Activated gamma-delta T cell treated with anti-CD3 and anti-CD28 coated beads, Interleukin-2, amount 50 U/mL, for 16 hours (primary cell): ENCODE data around the gene IRF8.
"Not testable (repeated sequence)": the region's sequence is repeated elsewhere in the genome, so short reads cannot be mapped to it uniquely, and the experiment has no call there.

Source experiments
- DNase-seq: peaks from one replicate; pipeline ENCODE4 v3.0.0-alpha.2; 2020; ENCODE audit warnings: low read depth

IRF8 gene

GRCh38 chr16:85894266-85894665 lies 4.7 kb upstream of the IRF8 start:
- DNase-seq = no peak

- no peak for DNase-seq
Observed at GRCh38 chr16:85897382-85897781, 1.6 kb upstream of the IRF8 start.

GRCh38 chr16:85899444-85899843 lies 482 bp downstream of the IRF8 start:
- DNase-seq = no peak

GRCh38 chr16:85900027-85900792 lies 1.2 kb downstream of the IRF8 start:
- DNase-seq = no peak

DNA sequence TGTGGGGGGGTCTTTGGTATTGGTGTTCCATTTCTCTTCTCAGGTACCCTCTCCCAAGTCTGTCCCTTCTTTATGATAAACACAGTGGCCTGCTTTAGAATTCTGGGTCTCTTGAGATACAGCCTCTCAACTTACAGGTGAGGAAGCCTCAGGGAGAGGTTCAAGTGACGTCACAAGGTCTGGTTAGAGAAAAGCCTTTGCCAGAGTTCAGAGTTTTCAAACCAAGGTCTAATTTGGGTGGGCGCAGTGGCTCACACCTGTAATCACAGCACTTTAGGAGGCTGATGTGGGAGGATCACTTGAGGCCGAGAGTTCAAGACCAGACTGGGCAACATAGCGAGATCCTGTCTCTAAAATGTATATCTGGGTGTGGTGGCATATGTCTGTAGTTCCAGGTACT lies 2.1 kb downstream of the IRF8 start:
- DNase-seq = no peak

DNA sequence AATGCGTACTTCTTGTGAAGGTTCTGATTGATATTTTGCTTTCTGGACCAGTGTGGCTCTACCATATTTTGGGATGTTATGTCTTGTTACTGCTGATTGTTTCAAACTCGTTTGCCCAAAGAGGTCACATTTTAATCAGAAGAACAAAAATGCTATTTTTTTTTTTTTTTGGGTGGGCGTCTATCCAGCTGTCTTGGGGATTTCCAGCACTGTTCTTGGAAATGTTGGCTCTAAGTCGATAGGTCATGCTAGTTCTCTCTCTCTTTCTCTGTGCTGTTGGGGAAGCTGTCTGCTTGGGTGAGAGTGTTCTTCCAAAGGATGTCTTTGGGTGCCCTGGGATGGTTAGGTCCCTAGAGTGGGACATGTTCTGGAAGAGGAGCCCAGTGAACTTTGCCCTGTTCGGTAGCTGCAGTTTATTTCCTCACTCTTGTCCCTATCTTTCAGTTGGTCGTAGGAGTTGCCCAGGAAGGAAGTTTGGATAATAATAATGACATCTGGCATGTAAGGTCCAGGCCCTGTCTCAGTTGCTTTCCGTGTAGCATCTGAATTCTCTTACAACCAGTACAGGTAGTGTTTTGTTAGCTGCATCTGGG lies 2.9 kb downstream of the IRF8 start:
- no peak for DNase-seq

- peak; percentile 49 for DNase-seq
Observed at GRCh38 chr16:85902366-85903155, 3.6 kb downstream of the IRF8 start.

- DNase-seq = no peak
Observed at GRCh38 chr16:85903559-85903958, 4.6 kb downstream of the IRF8 start.

DNA sequence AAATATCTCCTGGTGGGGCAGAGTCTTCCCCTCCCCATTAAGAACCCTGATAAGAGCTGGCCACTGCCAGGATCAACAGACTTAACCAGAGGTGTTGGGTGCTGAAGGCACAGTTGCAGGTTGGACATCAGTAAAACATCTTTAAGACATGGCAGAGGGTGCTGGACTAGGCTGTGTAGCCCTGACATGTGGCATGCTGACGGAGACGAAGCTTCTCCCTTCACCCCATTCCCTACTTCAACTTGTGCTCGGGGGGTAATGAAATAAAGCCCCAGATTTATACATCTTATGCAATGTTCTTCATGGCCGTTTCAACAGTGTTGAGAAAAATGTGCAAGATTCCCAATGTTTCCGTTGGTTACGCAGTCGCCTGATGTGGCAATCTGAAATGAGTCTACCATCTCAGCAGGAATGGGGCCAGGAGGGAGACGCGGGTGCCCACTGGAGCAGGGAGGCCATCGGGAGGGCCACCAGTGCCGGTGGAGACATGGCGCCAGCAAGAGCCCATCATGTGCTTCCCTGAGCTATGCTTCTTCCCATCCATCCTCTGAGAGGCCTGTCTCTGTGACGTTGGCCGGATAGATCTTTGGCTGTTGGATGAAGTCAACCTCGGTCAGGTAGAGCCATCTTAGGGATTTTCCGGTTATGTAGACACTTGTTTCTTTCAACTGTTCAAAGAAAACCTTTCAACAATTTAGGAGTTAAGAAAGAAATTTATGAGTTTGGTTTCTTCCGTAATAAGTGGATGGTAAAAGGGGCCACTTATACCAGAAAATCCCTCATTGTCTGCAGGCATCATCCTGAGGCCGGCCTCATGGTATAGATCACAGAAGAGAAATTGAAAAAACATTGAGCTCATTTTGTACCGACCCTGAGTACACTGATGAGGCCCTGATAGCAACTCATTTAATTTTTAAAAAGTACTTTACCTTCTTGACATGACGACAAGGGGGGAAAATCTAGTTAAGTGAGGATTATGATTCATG lies 6.4 kb downstream of the IRF8 start:
- no peak for DNase-seq

DNA sequence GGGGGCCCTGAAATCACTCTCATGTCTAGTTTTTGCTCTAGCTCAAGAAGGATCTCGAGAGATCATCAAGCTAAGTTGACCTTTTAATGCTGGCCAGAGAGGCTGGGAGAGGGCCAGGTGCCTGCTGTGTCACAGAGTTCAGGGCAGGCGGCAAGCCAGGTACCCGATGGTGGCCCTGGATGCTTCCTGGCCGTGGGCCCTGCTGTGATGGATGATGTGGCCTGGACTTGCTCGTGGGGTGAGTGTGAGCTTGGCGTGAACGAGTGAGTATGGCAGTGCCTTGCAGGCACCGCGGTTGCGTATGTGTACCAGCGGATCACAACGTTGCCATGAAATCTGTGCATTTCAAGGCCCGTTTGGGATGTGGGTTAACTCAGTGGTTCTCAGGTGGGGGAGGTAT lies 7.4 kb downstream of the IRF8 start:
- no peak for DNase-seq

DNA sequence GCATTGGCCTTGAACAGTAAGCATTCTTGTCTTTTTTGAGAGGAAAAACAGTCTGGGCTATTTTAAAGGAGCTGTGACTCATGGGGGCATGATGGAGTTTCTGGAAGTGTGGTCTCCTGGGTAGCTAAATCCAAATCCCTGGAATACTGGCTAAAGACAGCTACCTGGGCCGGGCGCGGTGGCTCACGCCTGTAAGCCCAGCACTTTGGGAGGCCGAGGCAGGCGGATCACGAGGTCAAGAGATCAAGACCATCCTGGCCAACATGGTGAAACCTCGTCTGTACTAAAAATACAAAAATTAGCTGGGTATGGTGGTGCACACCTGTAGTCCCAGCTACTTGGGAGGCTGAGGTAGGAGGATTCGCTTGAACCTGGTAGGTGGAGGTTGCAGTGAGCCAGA lies 8.3 kb downstream of the IRF8 start:
- not testable (repeated sequence) for DNase-seq

- no peak for DNase-seq
Observed at GRCh38 chr16:85908444-85908843, 9.5 kb downstream of the IRF8 start.

DNA sequence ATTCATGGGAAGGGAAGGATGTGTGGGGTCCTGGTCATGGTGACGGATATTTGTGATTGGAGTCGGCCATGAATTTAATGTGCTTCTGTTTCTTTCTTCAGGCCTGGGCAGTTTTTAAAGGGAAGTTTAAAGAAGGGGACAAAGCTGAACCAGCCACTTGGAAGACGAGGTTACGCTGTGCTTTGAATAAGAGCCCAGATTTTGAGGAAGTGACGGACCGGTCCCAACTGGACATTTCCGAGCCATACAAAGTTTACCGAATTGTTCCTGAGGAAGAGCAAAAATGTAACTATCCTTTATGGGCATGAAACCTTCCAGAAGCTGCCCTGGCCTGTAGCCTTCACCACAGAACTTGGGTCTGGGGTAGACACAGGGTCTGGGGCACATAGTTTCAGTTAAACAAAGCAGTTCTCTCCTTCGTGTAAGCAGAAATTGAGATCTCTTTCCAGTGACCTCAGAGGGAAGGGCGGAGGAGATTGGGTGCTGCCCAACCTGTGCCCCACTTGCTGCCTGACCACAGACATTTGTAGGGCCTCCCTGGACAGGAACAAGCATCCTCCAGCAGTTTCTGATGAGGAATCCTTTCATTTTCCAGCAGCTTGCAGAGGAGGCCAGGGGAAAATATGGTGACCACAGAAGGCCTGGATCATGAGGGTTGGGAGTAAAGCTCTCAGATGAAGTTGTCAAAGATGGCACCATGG lies 10.1 kb downstream of the IRF8 start:
- no peak for DNase-seq

DNA sequence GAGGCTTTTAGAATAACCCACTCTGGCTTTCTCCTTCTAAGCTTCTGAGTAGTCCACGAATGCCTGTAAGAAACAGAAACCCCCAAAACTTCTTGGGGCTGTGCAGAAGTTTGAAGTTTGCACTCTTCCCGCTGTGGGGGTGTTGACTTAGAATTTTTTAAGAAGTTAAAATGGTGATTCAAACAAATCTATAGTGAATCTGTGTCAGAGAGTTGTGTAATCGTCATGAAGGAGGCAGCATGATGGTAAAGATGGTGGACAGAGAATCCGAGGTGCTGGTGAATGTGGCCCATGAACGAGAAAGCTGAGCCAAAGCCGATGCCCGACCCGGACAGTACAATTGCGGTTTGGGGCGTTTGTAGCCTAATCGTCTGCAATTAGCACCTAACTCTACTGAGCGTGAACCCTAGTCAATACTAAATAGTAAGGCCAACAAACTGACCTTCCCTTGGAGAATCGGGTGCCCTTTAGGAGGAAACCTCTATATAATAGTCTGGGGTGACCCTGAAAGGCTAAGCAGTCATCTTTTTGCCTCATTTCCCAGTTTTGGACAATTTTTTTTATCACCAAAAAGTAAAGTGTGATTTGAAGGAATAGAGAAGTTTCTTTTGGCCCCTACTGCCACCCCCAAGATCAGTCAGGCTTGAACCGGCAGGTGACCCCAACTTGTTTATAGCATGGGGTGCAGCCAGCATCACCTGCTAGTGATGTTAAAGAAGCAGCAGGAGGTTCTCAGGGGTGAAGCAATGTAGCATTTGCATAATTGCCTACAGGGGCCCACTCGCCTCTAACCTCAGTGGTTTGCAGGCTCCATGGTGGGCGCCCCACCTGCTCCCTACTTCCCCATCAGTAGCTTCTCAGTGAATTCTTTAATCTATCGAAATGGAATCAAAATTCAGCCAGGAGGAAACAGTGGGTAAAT lies 11.2 kb downstream of the IRF8 start:
- no peak for DNase-seq

GRCh38 chr16:85910854-85911247 lies 11.9 kb downstream of the IRF8 start:
- no peak for DNase-seq

DNA sequence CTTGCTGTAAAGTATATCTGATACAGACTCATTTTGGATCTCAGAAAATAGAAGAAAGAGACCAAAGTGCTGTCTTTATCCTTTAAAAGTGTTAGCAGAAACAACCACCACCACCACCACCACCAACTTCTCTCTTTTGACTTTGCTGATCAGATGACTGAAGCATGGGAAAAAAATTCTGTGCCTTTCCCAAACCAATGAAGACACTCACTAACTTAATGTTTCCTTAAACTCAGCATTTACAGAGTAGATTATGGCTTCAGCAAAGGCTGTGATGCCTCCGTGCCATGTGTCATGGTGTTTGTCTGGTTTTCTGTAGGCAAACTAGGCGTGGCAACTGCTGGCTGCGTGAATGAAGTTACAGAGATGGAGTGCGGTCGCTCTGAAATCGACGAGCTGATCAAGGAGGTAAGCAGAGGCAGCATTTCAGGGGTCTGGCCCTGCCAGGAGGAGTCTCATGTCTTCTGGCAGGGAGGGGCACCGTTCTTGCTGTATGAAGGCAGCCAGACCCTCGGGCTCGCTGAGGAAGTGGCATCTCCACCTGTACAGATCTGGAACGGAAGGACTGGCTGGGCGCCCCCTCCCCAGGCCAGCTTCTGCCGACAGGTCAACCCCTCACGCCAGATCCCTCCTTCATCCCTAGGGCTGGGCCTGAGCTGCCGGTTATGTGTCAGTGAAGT lies 12.4 kb downstream of the IRF8 start:
- no peak for DNase-seq

DNA sequence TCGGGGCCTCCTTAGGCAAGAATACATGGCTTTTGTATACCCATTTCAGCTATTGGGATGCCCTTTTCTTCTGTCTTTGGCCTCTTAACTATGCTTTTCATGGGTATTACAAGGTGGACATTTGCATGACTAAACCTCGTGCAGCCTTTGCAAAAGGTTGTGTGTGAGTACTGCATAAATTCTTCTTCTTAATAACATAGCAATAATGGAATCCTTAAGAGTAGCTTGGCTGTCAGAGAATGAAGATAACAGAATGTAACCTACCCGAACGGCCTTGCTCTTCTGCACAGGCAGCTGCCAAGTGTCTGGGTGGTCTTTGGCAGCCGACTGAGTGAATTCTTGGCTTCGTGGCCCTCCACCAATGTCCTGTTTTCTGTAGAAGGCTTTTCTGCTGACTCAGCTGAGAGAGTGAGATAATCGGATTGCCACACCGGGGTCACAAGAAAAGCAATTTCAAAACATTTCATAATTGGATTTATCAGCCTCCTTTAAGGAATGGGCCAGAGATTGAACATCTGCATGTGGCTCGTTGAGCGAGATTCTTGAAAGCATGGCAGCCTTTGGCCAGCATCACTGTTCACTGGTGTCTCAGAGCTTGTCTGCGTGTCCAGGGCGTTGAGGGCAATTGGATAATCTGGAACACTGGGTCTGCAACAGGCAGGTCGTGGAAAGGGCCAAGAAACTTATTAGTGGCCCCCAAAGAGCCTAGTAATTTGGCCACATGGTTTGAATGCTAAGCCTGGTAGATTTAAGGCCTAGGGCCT lies 13.4 kb downstream of the IRF8 start:
- DNase-seq = no peak

DNA sequence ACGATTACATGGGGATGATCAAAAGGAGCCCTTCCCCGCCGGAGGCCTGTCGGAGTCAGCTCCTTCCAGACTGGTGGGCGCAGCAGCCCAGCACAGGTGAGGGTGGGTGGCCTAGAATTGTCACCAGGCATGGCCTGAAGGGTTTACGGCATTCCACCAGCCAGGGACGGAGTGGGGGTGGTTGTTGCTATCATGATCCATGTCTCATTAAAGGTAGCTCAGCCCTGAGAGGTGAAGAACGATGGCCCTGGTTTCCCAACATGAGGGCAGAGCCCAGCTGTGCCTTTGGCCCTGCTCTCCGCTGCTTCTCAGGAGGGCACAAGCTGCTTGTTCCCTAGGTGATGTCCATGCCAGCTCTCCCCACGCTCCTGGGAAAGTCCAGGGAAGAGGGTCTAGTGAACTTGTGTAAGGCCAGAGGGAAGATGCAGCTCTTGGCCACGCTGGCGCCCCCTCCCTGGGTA lies 14.2 kb downstream of the IRF8 start:
- no peak for DNase-seq
